GM21360 (cell line): Measurements from ENCODE around the gene LIMA1.
"Not testable (repeated sequence)": the region's sequence is repeated elsewhere in the genome, so short reads cannot be mapped to it uniquely, and the experiment has no call there.

ENCODE experiments used
- ATAC-seq: cut with Tn5 transposase; IDR thresholded peaks from one replicate; pipeline ENCODE4 v1.9.1; 2021; ENCODE audit warnings: mild to moderate bottlenecking, moderate library complexity; ENCODE audit not compliant: unreplicated experiment

The LIMA1 gene

GRCh38 chr12:50290692-50291091 is 7.4 kb upstream of the LIMA1 start:
- ATAC-seq = not testable (repeated sequence)

DNA sequence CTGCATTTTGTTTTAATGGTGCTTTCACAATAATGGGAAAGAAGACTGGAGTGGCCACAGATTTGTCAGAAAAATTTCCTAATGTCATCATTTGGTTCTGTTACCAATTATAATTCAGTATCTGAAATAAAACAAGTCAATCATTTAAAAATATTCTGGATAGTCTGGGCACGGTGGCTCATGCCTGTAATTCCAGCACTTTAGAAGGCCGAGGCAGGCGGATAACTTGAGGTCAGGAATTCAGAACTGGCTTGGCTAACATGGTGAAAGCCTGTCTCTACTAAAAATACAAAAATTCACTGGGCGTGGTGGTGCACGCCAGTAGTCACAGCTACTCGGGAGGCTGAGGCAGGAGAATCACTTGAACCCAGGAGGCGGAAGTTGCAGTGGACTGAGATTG is 4.0 kb upstream of the LIMA1 start:
- ATAC-seq = no peak

DNA sequence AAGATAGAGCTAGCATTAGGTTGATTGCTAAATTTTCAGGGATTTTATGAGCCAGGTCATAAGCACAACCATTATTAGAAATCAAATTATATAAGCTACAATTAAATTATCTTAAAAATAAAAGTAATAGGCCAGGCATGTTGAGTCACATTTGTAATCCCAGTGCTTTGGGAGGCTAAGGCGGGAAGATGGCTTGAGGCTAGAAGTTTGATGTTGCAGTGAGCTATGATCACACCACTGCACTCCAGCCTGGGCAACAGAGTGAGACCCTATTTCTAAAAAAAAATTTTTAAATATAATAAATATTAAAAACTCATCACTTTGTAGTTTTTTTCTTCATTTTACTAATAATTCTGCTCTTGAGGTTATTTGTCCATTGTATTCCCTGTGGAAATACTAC is 1.9 kb upstream of the LIMA1 start:
- ATAC-seq = no peak

DNA sequence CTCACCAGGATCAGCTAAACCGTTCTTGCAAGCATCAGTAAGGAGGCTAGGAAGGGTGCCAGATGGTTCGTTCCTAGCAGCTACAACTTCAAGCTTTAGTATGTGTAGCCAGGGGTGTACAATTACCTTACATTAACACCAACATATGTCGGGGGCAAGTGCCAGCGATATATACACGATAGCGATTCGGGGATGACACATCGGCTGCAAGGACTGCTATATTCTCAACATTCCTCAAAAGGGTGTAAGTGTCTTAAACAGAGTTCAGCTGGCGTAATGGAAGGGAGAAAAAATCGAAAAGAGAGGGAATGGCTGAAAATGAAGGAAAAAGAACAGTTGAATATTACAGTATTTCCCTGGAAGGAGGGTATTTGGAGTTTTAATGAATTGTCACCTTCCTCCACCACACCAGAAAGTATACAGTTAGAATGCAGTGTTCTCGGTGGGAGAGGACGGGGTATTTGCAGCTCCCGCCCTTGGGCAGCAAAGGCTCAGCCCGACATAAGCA is 545 bp downstream of the LIMA1 start:
- ATAC-seq = no peak

DNA sequence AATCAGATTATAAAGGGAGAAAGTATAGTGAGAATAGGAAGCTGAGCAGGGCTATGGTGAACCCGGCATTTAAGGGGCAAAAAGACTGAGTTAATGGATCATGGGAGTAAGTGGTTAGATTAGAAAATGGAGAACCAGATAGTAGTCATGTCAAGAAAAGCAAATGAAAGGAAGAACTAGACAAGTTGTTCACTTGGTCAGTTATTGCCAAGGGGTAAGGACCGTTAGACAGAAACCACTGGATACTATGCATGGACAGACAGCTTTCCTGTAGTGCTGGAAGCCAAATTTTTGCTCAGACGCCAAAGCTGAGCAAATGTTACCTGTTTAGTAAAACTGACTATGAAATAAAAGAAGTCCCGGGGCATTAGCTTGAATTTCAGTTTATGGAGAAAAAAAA is 3.8 kb downstream of the LIMA1 start:
- ATAC-seq = no peak

GRCh38 chr12:50276912-50277671 is 6.2 kb downstream of the LIMA1 start:
- ATAC-seq = no peak

DNA sequence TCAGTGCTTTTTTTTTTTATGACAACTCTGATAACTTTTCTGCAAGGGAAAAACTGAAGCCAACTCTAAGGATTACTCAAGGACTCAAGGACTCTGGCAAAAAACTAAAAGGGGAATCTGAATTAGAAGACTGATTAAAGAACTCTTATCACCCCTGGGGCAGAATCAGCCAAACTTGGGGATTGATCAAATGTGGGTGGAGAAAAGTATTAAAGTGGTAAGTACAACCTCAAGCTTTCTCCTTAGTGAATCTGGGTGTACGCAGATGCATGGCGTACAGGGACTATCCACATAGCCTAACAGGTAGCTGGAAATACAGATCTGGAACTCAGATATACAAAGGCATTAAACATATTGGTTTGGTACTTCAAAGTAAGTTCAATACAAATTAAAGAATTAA is 7.3 kb downstream of the LIMA1 start:
- ATAC-seq = no peak

- ATAC-seq = no peak
These were observed 7.8 kb downstream of the LIMA1 start for GRCh38 chr12:50275556-50275955.

GRCh38 chr12:50275127-50275526 is 8.2 kb downstream of the LIMA1 start:
- ATAC-seq = not testable (repeated sequence)

- no peak for ATAC-seq
These were observed 11.5 kb downstream of the LIMA1 start for GRCh38 chr12:50271724-50272247.

- ATAC-seq = no peak
These were observed 14.8 kb downstream of the LIMA1 start for GRCh38 chr12:50268482-50268881.

DNA sequence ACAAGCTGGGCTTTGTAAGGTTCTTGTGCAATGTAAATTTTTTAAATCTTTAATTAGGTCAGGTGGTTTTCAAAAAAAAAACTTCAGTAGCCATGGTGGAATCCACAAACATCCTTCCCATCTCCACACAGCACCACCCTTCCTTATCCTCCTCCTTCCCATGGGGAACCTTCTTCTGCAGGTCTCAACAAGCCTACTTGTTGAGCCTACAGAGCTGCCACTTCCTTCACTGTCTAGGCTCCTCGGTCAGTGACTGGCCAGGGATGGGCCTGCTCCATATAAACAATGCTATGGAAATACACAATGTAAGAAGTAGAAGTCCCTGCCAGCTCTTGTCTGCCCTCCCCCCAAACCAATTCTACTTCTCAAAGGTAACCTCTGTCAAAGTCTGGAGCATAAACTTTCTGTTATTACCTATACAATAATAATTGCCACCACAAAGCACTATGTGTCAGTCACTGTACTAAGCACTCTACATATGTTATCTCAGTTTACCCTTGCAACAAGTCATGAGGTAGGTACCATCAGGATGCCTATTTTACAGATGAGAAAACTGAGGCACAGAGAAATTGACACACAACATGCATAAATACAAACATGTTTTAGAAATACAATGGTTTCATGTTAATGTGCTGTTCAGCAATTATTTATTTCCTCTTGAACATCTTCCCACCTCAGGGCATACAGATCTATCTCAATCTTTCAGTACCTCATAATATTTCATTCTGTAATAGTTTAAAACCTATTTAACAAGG is 17.4 kb downstream of the LIMA1 start:
- ATAC-seq = no peak

- ATAC-seq = no peak
These were observed 19.5 kb downstream of the LIMA1 start for GRCh38 chr12:50263832-50264231.

DNA sequence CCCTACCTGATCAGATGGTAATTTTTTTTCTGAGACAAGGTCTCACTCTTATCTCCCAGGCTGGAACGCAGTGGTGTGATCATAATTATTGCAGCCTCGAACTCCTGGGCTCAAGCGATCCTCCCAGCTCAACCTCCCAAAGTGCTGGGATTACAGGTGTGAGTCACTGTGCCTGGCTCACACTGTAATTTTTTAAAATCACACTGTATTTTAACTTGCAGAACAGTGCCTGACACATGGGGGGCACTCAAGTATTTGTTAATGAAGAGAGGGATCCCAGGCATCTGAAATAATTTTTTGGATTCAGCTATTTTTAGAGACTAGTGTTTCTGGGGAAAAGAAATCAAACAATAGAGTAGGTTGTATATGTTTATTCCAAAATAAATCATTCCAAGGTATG is 21.7 kb downstream of the LIMA1 start:
- ATAC-seq = no peak

DNA sequence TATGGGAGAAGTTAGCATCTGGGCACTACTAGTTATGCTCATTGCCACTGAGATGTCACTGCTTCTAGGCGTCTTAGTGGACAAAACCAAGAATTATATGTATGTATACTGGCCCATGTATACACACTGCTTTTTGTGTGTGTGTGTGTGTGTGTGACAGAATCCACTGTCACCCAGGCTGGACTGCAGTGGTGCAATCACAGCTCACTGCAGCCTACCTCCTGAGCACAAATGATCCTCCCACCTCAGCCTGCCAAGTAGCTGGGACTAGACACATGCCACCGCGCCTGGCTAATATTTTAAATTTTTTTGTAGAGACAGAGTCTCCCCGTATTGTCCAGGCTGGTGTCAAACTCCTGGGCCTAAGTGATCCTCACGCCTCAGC is 25.2 kb downstream of the LIMA1 start:
- ATAC-seq = no peak

DNA sequence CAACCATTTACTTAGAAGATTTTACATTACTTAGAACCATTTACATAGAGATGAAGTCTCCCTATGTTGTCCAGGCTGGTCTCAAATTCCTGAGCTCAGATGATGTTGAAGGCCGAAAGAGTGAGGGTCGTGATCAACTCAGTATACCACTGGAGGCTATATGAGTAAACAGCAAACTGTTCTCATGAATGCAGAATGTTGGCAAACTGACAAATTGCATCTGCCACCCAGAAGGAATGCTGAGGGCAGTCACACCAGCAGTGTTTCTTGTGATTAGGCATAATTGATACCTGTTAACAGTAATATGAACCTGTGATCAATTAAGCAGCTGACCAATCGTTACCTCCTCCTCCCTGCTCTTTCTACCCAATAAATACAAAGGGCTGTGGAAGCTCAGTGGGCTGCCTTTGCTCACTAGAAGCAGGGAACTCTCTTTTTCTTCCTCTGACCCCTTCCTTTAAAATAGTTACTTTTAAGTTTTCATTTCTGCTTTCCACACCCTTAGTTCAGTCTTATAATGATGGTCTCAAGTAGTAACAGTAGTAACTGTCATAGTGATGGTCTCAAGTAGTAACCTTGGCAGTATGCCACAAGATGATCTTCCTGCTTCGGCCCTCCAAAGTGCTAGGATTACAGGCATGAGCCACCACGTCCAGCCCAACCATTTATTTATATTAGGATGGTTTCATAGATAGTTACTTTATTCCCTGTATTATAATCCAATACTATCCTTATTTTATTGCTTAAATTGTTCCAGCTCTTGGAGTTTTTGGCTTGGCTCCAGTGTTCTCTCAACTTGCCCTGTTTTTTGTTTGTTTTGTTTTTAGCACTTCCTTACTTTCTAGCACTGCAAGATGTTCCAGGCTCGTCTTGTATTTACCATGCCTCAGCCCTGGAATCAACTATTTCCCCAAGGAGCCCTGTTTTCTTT is 25.8 kb downstream of the LIMA1 start:
- ATAC-seq = no peak

GRCh38 chr12:50256761-50257160 is 26.6 kb downstream of the LIMA1 start:
- no peak for ATAC-seq

DNA sequence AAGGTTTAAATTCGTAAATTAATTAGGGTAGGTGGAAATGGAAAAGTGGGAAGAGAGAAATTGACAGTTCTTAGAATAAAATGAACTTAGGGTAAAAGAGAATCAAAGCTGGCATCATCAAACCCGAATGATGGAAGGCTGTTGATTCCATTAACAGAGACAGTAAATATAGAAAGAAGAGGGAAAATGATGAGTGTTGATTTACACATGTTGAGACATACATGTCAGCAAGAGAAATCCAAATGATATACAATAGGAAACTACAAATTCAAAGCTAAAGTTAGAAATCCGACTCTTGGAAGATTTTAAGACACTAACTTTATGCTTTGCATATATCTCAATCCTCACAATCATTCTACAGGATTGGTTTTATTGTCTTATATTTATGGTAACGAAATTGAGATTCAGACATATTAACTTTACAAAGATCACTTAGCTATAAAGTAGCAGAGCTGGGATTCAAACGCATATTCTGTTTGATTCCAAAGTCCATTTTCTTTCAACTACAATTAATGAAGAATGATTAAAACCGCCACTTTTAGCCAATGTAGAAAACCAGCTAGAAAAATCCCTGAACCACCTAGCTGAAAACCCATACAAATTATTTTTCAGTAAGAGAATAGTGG is 30.2 kb downstream of the LIMA1 start:
- no peak for ATAC-seq

DNA sequence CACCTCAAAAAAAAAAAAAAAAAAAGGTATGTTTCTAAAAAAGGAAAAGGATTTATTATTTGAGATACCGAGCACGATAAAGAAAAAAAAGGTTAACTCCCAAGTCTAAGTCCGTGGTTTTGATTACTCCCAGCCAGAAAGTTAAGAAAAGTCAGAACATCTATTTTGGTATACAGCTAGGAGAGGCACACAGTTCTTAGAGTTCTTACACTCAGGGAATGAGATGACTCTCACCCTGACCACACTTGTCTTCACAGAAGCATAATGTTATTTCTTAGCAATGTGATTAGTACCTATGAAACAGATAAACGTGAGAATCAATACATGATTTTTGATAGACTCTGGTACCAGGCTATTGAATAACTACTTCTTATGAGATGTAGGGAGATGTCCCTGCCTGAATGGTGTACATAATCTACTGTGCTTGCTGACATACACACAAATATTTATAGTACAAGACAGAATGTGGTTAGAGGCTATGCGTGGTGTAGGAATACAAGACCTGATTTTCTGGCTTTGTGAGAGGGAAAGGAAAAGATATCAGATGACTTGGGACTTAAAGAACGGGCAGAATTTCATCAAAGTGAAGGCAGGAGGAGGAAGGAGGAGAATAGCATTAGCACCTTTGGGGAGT is 31.6 kb downstream of the LIMA1 start:
- ATAC-seq = no peak
